ENCODE data around the gene ZFR2.

DNA sequence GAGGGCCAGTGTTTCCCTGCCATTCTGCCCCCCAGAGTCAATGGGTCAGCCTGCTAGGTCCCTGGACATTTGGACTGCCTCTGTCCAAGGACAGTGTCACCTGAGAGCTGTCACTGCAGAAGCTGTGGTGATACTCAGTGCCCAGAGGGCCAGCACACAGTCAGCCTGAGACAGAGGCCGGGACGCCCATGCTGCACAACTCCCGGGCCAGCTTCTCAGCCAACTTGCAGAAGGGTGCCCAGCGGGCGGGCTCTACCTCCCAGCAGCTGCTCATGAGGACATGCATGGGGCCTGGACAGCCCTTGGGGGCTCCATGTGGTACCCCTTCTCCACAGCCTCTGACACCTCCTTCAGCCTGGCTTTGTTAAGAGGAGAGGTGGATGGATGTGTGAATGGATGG, 93.0 kb downstream of the ZFR2 start:
- no peak for TF ChIP-seq POLR2A (IDR thresholded peaks at IDR 0.05; ENCODE audit: low read depth, low read length)
- no peak for TF ChIP-seq POLR2AphosphoS5 (IDR thresholded peaks at IDR 0.05; ENCODE audit: low read depth, low read length)
